Lower leg skin (tissue), 3 donors: ENCODE results near the gene SLC4A8.

Source experiments
- POLR2A ChIP-seq, 2 donors: fragments of 450-650 bp; IDR thresholded peaks; one replicate each; pipeline ENCODE4 v1.6.1; 2016 to 2017; ENCODE audit warnings: antibody characterized with exemption in 2 of 2, mild to moderate bottlenecking in 1 of 2, moderate library complexity in 1 of 2
- TF ChIP-seq, protein P1 (sequence below), 3 donors: fragments of 450-650 bp; IDR thresholded peaks; one replicate each; pipeline ENCODE4 v1.5.1; 2016; ENCODE audit warnings: antibody characterized with exemption in 3 of 3, mild to moderate bottlenecking in 3 of 3, moderate library complexity in 2 of 3

DNA sequence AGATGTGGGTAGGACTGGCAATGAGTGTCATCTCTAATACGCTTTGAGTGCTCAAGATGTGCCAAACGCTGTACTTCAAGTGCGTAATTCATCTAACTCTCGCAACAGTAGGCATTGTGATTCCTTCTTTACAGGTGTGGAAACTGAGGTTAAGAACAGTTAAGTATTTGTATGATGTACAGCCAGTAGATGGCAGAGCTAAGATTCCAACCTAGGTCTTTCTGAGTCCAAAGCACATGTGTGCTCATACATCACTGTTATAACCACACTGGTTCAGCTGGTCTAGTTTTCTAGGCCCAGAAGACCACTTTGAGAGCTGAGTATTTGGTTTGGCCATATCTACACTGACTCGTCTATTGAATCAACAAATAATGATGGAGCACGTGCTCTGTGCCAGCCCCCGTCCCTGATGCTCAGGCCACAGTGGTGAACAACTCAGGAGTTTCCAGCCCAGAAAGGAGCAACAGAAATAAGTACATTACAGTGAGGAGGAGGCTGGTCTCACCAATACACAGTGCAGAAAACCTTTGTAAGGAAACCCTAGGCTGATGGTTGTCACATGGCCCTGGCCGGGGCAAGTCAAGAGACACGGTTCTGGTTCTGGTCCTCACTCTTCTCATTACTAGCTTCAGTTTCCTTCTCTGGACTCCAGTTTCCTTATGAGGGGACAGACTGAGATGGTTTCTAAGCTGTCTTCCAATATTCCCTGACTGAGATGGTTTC, 97.1 kb downstream of the SLC4A8 start:
- TF ChIP-seq, protein P1, sequence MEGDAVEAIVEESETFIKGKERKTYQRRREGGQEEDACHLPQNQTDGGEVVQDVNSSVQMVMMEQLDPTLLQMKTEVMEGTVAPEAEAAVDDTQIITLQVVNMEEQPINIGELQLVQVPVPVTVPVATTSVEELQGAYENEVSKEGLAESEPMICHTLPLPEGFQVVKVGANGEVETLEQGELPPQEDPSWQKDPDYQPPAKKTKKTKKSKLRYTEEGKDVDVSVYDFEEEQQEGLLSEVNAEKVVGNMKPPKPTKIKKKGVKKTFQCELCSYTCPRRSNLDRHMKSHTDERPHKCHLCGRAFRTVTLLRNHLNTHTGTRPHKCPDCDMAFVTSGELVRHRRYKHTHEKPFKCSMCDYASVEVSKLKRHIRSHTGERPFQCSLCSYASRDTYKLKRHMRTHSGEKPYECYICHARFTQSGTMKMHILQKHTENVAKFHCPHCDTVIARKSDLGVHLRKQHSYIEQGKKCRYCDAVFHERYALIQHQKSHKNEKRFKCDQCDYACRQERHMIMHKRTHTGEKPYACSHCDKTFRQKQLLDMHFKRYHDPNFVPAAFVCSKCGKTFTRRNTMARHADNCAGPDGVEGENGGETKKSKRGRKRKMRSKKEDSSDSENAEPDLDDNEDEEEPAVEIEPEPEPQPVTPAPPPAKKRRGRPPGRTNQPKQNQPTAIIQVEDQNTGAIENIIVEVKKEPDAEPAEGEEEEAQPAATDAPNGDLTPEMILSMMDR (IDR thresholded peaks at IDR 0.05): no peak
- TF ChIP-seq POLR2A (IDR thresholded peaks at IDR 0.05): no peak
